Parathyroid adenoma (tissue), 2 donors: ENCODE data around the gene RNH1.

Experiments used
- H2AFZ ChIP-seq: fragments of 300-600 bp; sonication (generic); one replicate; pipeline ENCODE4 v1.7.0; 2017; ENCODE audit warnings: antibody characterized with exemption, mild to moderate bottlenecking
- H3K27ac ChIP-seq: fragments of 300-600 bp; sonication (generic); one replicate; pipeline ENCODE4 v1.7.0; 2017
- H3K27me3 ChIP-seq: fragments of 300-600 bp; sonication (generic); one replicate; pipeline ENCODE4 v1.7.0; 2017; ENCODE audit warnings: low read length; ENCODE audit not compliant: control insufficient read depth, insufficient read depth
- H3K36me3 ChIP-seq: fragments of 300-600 bp; sonication (generic); one replicate; pipeline ENCODE4 v1.7.0; 2017; ENCODE audit warnings: low read length; ENCODE audit not compliant: control insufficient read depth, insufficient read depth
- H3K4me1 ChIP-seq: fragments of 300-600 bp; sonication (generic); one replicate; pipeline ENCODE4 v1.7.0; 2017; ENCODE audit warnings: control low read depth
- H3K4me2 ChIP-seq: fragments of 300-600 bp; sonication (generic); one replicate; pipeline ENCODE4 v1.7.0; 2017; ENCODE audit warnings: low read length
- H3K4me3 ChIP-seq: fragments of 300-600 bp; sonication (generic); one replicate; pipeline ENCODE4 v1.7.0; 2017; ENCODE audit warnings: low read depth, low read length
- H3K79me2 ChIP-seq: fragments of 300-600 bp; sonication (generic); one replicate; pipeline ENCODE4 v1.7.0; 2017; ENCODE audit warnings: control low read depth
- H3K9ac ChIP-seq: fragments of 300-600 bp; sonication (generic); one replicate; pipeline ENCODE4 v1.7.0; 2017; ENCODE audit warnings: mild to moderate bottlenecking
- H3K9me3 ChIP-seq: fragments of 300-600 bp; sonication (generic); one replicate; pipeline ENCODE4 v1.7.0; 2017; ENCODE audit warnings: low read length; ENCODE audit not compliant: control insufficient read depth
- TF ChIP-seq, protein P1 (sequence below): fragments of 300-600 bp; sonication (generic); IDR thresholded peaks from one replicate; pipeline ENCODE4 v1.7.0; 2017; ENCODE audit warnings: antibody characterized with exemption, mild to moderate bottlenecking
- donor health status: primary hyperparathyroidism.

The RNH1 gene

GRCh38 chr11:450809-451451 is 56.1 kb downstream of the RNH1 start:
- no peaks in the 10 kb centered on the region for H3K9me3 ChIP-seq
- no peaks in the 10 kb centered on the region for H3K79me2 ChIP-seq
- no peaks in the 10 kb centered on the region for H3K27me3 ChIP-seq
- TF ChIP-seq, protein P1, sequence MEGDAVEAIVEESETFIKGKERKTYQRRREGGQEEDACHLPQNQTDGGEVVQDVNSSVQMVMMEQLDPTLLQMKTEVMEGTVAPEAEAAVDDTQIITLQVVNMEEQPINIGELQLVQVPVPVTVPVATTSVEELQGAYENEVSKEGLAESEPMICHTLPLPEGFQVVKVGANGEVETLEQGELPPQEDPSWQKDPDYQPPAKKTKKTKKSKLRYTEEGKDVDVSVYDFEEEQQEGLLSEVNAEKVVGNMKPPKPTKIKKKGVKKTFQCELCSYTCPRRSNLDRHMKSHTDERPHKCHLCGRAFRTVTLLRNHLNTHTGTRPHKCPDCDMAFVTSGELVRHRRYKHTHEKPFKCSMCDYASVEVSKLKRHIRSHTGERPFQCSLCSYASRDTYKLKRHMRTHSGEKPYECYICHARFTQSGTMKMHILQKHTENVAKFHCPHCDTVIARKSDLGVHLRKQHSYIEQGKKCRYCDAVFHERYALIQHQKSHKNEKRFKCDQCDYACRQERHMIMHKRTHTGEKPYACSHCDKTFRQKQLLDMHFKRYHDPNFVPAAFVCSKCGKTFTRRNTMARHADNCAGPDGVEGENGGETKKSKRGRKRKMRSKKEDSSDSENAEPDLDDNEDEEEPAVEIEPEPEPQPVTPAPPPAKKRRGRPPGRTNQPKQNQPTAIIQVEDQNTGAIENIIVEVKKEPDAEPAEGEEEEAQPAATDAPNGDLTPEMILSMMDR, result no peak
- peak overlapping the region; percentile 75 for H3K4me2 ChIP-seq
- H3K4me3 ChIP-seq, result peak overlapping the region; percentile 78
- H3K36me3 ChIP-seq, result no peaks in the 10 kb centered on the region
- peak overlapping the region; percentile 80 for H2AFZ ChIP-seq
- no peak overlapping the region for H3K9ac ChIP-seq
- H3K27ac ChIP-seq, result peak overlapping the region; percentile 70
- peaks cover 13% of the 10 kb centered on the region for H3K4me1 ChIP-seq

DNA sequence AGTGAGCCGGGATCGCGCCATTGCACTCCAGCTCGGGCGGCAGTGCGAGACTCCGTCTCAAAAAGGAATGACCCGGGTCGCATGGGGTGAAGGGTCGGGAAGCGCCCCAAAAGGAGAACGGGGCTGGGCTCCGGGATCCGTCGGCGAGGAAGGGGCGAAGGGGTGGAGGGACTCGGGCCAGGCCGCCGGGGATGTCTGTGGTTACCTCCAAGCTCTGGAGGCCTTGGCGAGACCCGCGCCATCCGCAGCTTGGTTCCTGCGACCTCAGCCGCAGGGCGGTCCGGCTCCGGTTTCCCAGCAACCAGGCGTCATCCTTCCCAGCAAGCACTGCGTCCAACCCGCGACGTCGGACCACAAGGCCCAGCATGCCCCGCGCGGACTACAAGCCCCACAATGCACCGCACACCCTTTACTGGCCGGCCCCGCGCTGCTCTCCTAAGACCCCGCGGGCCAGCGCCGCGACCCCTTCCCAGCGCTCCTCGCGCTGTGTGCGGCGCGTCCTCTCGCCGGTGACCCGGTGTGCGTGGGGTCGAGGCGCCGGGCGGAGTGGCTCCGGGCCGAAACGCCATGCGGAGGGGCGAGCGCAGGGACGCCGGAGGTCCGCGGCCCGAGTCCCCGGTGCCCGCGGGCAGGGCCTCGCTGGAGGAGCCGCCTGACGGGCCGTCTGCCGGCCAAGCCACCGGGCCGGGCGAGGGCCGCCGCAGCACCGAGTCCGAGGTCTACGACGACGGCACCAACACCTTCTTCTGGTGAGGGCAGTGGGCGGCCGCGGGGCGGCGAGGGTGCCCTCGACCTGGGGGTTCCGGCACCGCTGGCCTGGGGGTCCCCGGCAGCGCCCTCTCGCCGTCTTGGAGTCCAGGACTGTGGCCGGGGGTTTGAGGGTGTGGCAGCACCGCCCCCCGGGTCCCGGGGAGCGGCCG is 56.9 kb downstream of the RNH1 start, which contains the start of gene PTDSS2:
Gene PTDSS2, plus strand, starts transcription at position 391 of the 920 bp plus-strand sequence. Its CDS starts 177 bp downstream, at position 568.
- Histone ChIP-seq H3K79me2 (no peaks in the 10 kb centered on the region), H3K4me1 (peaks cover 9% of the 10 kb centered on the region), H3K9ac (peak within 1 kb of the TSS; percentile 11), H3K27ac (peak within 1 kb of the TSS; percentile 70), H3K4me2 (peak within 1 kb of the TSS; percentile 75), H3K27me3 (no peaks in the 10 kb centered on the region), H3K36me3 (no peaks in the 10 kb centered on the region), H3K9me3 (no peaks in the 10 kb centered on the region), H3K4me3 (peak within 1 kb of the TSS; percentile 78), H2AFZ (peak within 1 kb of the TSS; percentile 80)
- TF ChIP-seq, protein P1, result no peak

DNA sequence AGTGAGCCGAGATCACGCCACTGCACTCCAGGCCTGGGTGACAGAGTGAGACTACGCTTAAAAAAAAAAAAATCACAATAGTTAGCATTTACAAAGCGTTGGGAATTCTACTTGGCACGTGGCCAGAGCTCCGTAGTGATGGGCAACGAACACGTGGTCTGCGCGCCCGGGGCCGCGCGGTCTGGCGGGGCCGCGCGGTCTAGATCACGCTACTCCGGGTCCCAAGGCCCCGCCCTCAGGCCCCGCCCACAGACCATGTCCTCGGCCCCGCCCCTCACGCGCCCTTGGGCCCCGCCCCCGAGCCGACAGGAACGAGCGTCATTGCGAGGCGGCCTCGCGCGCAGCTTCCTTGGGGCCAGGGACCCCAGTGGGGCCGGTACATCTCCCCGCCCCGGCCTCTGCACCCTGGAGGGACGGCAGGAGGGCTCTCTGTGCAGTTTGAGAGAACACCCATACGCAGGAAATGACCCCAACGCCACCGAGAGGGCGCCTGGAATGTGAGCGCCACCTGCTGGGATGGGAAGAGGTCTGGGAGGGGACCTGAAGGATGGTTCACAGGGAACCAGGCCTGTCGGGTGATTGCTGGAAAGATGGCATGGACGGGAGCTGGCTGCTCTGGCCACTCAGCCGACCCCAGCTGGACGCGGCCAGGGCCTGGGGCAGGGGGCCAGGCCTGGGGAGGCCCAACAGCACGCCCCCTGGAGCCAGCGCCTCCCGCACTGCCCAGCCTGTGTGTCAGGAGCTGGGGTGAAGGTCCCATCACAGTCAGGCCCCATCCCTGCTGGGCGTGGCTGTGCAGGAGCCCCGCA is 58.9 kb downstream of the RNH1 start:
- Histone ChIP-seq H3K4me1 (peaks cover 8% of the 10 kb centered on the region), H3K36me3 (no peaks in the 10 kb centered on the region), H3K4me3 (peak overlapping the region; percentile 66), H3K27ac (peak overlapping the region; percentile 86), H3K27me3 (no peaks in the 10 kb centered on the region), H3K9me3 (no peaks in the 10 kb centered on the region), H3K9ac (no peak overlapping the region), H3K4me2 (peak overlapping the region; percentile 78), H2AFZ (peak overlapping the region; percentile 86), H3K79me2 (no peaks in the 10 kb centered on the region)
- TF ChIP-seq, protein P1, result peak; percentile 78

DNA sequence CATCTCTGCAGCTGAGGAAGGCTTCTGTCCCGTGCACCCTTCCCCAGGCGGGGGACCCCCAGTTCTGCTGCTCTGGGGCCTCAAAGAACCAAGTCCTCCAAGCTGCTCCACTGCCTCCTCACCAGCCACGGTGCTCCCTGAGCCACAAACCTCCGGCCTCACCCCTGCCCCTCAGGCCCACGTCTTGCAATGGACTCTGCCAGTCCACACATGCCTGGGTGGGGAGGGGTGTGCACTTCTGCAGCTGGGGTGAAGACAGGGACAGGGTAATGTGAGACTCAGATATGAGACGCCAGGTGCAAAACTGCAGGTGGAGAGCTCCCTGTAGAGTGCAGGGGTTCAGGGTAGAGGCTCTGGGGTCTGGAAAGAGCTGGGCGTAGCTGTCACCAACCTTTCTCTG is 60.2 kb downstream of the RNH1 start:
- no peak overlapping the region for H3K9ac ChIP-seq
- H3K9me3 ChIP-seq, result no peaks in the 10 kb centered on the region
- H2AFZ ChIP-seq, result no peak overlapping the region
- no peak overlapping the region for H3K4me3 ChIP-seq
- H3K4me1 ChIP-seq, result peaks cover 8% of the 10 kb centered on the region
- TF ChIP-seq, protein P1, result no peak
- H3K27me3 ChIP-seq, result no peaks in the 10 kb centered on the region
- H3K36me3 ChIP-seq, result no peaks in the 10 kb centered on the region
- H3K27ac ChIP-seq, result no peak overlapping the region
- no peaks in the 10 kb centered on the region for H3K79me2 ChIP-seq
- no peak overlapping the region for H3K4me2 ChIP-seq
